Measurements from ENCODE around the gene PRELID1. TPM values are rescaled to one million over a fixed set of nuclear protein-coding genes. Genes with fewer than 3 reads are reported as not detected.
A peak's percentile ranks its signal among the peaks of the same experiment; 100 is the strongest.

The PRELID1 gene
- total RNA-seq, 6 experiments from 2014 or later: 64.1 to 116 (median 84.4) TPM

DNA sequence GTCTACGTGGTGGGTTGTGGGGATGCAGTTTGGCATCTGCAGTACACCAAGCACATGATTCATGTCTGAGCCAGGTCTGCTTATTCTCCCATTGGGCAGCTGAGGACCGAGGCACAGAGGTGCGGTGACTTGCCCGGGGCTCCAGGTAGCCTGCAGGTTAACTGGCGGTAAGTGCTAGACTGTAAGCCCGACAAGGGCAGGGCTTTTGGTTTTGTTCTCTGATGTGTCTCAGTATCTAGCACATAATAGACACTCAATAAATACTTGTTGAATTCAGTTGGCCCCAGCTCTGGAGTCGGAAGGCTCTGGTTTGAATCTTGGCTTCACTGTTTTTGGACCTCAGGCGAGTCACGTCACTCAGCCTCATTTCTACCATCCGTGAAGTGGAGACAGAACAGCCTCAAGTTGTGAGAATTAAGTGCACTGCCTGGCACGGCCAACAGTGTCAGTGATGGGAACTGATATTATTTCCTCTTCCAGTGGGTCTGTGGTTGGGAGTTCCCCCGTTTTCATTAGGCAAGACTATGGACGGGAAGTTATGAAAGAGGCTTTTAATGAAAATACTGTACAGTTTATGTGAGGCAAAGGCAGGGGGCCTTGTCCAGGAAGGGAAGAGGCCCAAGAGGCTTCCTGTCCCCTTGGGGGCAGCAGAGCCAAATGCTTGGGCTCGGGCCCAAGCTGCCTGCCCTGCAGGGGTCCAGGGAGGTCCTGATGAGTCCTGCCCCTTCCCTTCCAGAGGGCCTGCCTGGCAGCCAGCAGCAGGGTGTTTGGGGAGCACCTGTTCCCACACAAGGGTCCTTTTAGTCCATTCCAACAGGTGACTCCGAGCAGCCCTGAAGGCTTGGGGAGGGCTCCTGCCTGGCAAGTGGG, 3.3 kb downstream of the PRELID1 start:
- H3K27ac ChIP-seq: peak overlapping the region in 2 of 3 donors; percentile 36 to 39
- H3K4me3 ChIP-seq: no peak overlapping the region
- DNase-seq: peak in 1 of 3 donors; percentile 65

GRCh38 chr5:177307544-177308363, 4.2 kb downstream of the PRELID1 start:
- intact Hi-C loops (cut with DNase I): no loop called here
- H3K4me3 ChIP-seq: no peak overlapping the region
- H3K36me3 ChIP-seq: peaks cover 0 to 25% (median 4%) of the 10 kb centered on the region in 4 donors
- no peaks in the 10 kb centered on the region for H3K9me3 ChIP-seq
- peaks cover 0 to 26% (median 14%) of the 10 kb centered on the region in 4 donors for H3K4me1 ChIP-seq
- no peaks in the 10 kb centered on the region for H3K27me3 ChIP-seq
- TF ChIP-seq CTCF (IDR thresholded peaks at IDR 0.05): no peak
- peak; percentile 16 for TF ChIP-seq POLR2A (IDR thresholded peaks at IDR 0.05)
- WGBS (ENCODE audit: insufficient coverage, low coverage, low lambda C conversion rate, missing lambda C conversion rate): 59% methylated on average over 4 of the region's 43 CpGs
- peak in 1 of 3 donors; percentile 40 for DNase-seq
- H3K27ac ChIP-seq: peak overlapping the region in 2 of 3 donors; percentile 36 to 37
- no peak for ATAC-seq

More for the DNA sequence above, 3.3 kb downstream of the PRELID1 start:
- Histone ChIP-seq H3K36me3 (peaks cover 0 to 25% (median 4%) of the 10 kb centered on the region in 4 donors), H3K27me3 (no peaks in the 10 kb centered on the region), H3K4me1 (peaks cover 0 to 28% (median 15%) of the 10 kb centered on the region in 4 donors), H3K9me3 (no peaks in the 10 kb centered on the region)
- ATAC-seq: peak in 2 of 4 donors; percentile 1
- no peak for TF ChIP-seq POLR2A (IDR thresholded peaks at IDR 0.05)
- TF ChIP-seq CTCF (IDR thresholded peaks at IDR 0.05): no peak
- 71% methylated on average over 7 of the region's 15 CpGs for WGBS (ENCODE audit: insufficient coverage, low coverage, low lambda C conversion rate, missing lambda C conversion rate)
- intact Hi-C loops (cut with DNase I): no loop called here

DNA sequence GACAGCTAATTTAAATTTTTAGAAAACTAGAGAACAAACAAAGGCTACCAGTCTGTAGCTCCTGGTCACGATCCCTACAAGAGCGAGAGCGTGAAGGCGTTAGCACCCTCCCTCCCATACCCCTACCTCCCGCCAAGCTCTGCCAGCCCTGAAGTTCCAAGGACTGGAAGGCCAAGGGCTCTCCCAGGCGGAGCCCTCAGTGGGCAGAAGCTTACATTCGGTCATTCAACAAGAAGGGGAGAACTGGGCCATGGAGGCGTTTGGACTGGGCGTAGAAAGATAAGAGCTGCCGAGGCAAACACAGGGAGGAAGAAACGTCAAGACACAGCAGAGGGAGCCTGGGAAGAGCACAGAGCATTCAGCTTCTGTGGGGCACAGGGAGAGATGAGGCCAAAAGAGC, 5.1 kb downstream of the PRELID1 start:
- ATAC-seq (no peak), DNase-seq (no peak)
- intact Hi-C loops (cut with DNase I): no loop called here
- Histone ChIP-seq H3K9me3 (no peaks in the 10 kb centered on the region), H3K27me3 (no peaks in the 10 kb centered on the region), H3K36me3 (peaks cover 0 to 25% (median 4%) of the 10 kb centered on the region in 4 donors), H3K4me1 (peaks cover 0 to 26% (median 14%) of the 10 kb centered on the region in 4 donors), H3K27ac (no peak overlapping the region), H3K4me3 (no peak overlapping the region)
- no peak for TF ChIP-seq POLR2A (IDR thresholded peaks at IDR 0.05)
- no peak for TF ChIP-seq CTCF (IDR thresholded peaks at IDR 0.05)
- WGBS (ENCODE audit: insufficient coverage, low coverage, low lambda C conversion rate, missing lambda C conversion rate): 91% methylated on average over 6 of the region's 11 CpGs

GRCh38 chr5:177309351-177310191, 6.0 kb downstream of the PRELID1 start:
- intact Hi-C loops (cut with DNase I): loop anchor here (10.0 kb wide), 2 partner anchors 75 to 145 kb away; partner anchors contain the start of gene SLC34A1 (in 1 of the 2)
- WGBS (ENCODE audit: insufficient coverage, low coverage, low lambda C conversion rate, missing lambda C conversion rate): 70% methylated on average over 2 of the region's 10 CpGs
- no peak overlapping the region for H3K27ac ChIP-seq
- H3K9me3 ChIP-seq: no peaks in the 10 kb centered on the region
- H3K4me3 ChIP-seq: no peak overlapping the region
- TF ChIP-seq POLR2A (IDR thresholded peaks at IDR 0.05) (no peak), CTCF (IDR thresholded peaks at IDR 0.05) (peak; percentile 70 to 90 (median 85))
- H3K36me3 ChIP-seq: peaks cover 0 to 25% (median 4%) of the 10 kb centered on the region in 4 donors
- H3K27me3 ChIP-seq: no peaks in the 10 kb centered on the region
- peak; percentile 44 to 65 (median 58) for ATAC-seq
- peaks cover 0 to 22% (median 12%) of the 10 kb centered on the region in 4 donors for H3K4me1 ChIP-seq
- DNase-seq: peak; percentile 74 to 84 (median 78)
